H1 (cell line): ENCODE data around the gene MAPK14. TPM values are rescaled to one million over a fixed set of nuclear protein-coding genes. Genes with fewer than 3 reads are reported as not detected.

Experiments used
- CTCF ChIA-PET: fragments of 300-600 bp; sonication (Branson Sonifier 250); formaldehyde crosslinking; loops from one replicate; lab custom pipeline; 2021; ENCODE audit not compliant: partially characterized antibody; lab: Charles Lee
- POLR2A ChIA-PET: fragments of 300-600 bp; sonication (Branson Sonifier 250); formaldehyde crosslinking; loops from one replicate; lab custom pipeline; 2021; ENCODE audit warnings: inconsistent platforms; ENCODE audit not compliant: partially characterized antibody; lab: Charles Lee
- DNase-seq, 2 experiments: peaks; one replicate each; pipeline versions ENCODE4 v3.0.0 to v3.0.0-alpha.2; 2010 to 2022; ENCODE audit warnings: low spot score in 2 of 2, low read depth in 1 of 2, mixed read lengths in 1 of 2
- FAIRE-seq: peaks from 2 replicates; lab custom pipeline; 2011; peaks lifted over from hg19 to GRCh38; lab: Jason Lieb, UNC
- H2AFZ ChIP-seq: 2 replicates; pipeline ENCODE4 v1.8.1; 2012; ENCODE audit warnings: low read length, inconsistent platforms
- H2AK5ac ChIP-seq: 2 replicates; pipeline ENCODE4 v1.6.1; 2013; ENCODE audit warnings: low read depth, low read length
- H2BK120ac ChIP-seq: replicated peaks from 2 replicates; pipeline ENCODE3; 2013; ENCODE audit warnings: low read depth, low read length, inconsistent platforms
- H2BK12ac ChIP-seq: 2 replicates; pipeline ENCODE4 v1.6.1; 2013; ENCODE audit warnings: low read depth, low read length
- H2BK15ac ChIP-seq: 2 replicates; pipeline ENCODE4 v1.6.1; 2013; ENCODE audit warnings: low read length
- H2BK20ac ChIP-seq: 2 replicates; pipeline ENCODE4 v1.6.1; 2013; ENCODE audit warnings: low read length
- H2BK5ac ChIP-seq: 2 replicates; pipeline ENCODE4 v1.6.1; 2013; ENCODE audit warnings: low read depth, low read length
- H3K14ac ChIP-seq: 2 replicates; pipeline ENCODE4 v1.6.1; 2013; ENCODE audit warnings: inconsistent platforms; ENCODE audit not compliant: insufficient read length
- H3K18ac ChIP-seq: 2 replicates; pipeline ENCODE4 v1.6.1; 2013; ENCODE audit warnings: low read length; ENCODE audit errors: extremely low read depth
- H3K23ac ChIP-seq: 2 replicates; pipeline ENCODE4 v1.6.1; 2013; ENCODE audit warnings: inconsistent platforms; ENCODE audit not compliant: insufficient read length
- H3K23me2 ChIP-seq: 2 replicates; pipeline ENCODE4 v1.6.1; 2013; ENCODE audit warnings: low read depth, low read length
- H3K27ac ChIP-seq: 2 replicates; pipeline ENCODE4 v1.6.1; 2011; ENCODE audit warnings: low read depth, low read length, inconsistent platforms
- H3K27me3 ChIP-seq, 4 experiments: replicated peaks in 1 of 4; 1 replicate in 1 of 4; 2 replicates in 3 of 4; pipeline versions ENCODE4 v1.6.1 to v1.8.1; 2011 to 2013; ENCODE audit warnings: low read length in 3 of 4, mild to moderate bottlenecking in 3 of 4, inconsistent platforms in 2 of 4, mixed read lengths in 2 of 4, moderate library complexity in 1 of 4; ENCODE audit not compliant: control insufficient read depth in 3 of 4, insufficient read depth in 3 of 4; ENCODE audit errors: extremely low read depth in 1 of 4
- H3K36me3 ChIP-seq, 4 experiments: 2 replicates each; pipeline versions ENCODE4 v1.6.1 to v1.8.1; 2011 to 2013; ENCODE audit warnings: mild to moderate bottlenecking in 4 of 4, low read length in 3 of 4, moderate library complexity in 2 of 4, control low read depth in 1 of 4, inconsistent platforms in 1 of 4; ENCODE audit not compliant: insufficient read depth in 4 of 4, control insufficient read depth in 2 of 4
- H3K4ac ChIP-seq: replicated peaks from 2 replicates; pipeline ENCODE3; 2013; ENCODE audit warnings: low read length, low read depth, mixed read lengths, inconsistent platforms; ENCODE audit not compliant: insufficient read length
- H3K4me1 ChIP-seq, 4 experiments: replicated peaks in 1 of 4; 1 replicate in 1 of 4; 2 replicates in 3 of 4; pipeline versions ENCODE4 v1.6.1 to v1.8.1; 2011 to 2013; ENCODE audit warnings: low read length in 3 of 4, inconsistent platforms in 2 of 4, mixed read lengths in 1 of 4; ENCODE audit not compliant: insufficient read depth in 4 of 4, control insufficient read depth in 3 of 4
- H3K4me2 ChIP-seq, 2 experiments: 2 replicates each; pipeline versions ENCODE4 v1.6.1 to v1.8.1; 2011 to 2013; ENCODE audit warnings: low read depth in 2 of 2, low read length in 2 of 2, control low read depth in 1 of 2, inconsistent platforms in 1 of 2, mild to moderate bottlenecking in 1 of 2; ENCODE audit not compliant: insufficient read depth in 1 of 2
- H3K4me3 ChIP-seq, 4 experiments: fragments of 200-600, 300-600 bp in 1 of 4; sonication (generic), shearing (Covaris generic), sonication (Bioruptor Twin) in 1 of 4; 2 replicates each; pipeline versions ENCODE4 v1.5.1 to v1.8.1; 2011 to 2016; ENCODE audit warnings: low read length in 4 of 4, low read depth in 3 of 4, control low read depth in 2 of 4, inconsistent platforms in 2 of 4, mild to moderate bottlenecking in 2 of 4, mixed read lengths in 1 of 4, moderate library complexity in 1 of 4; ENCODE audit not compliant: insufficient read depth in 2 of 4; ENCODE audit errors: extremely low read depth in 1 of 4
- H3K56ac ChIP-seq: replicated peaks from 2 replicates; pipeline ENCODE3; 2013; ENCODE audit warnings: low read depth, mild to moderate bottlenecking, mixed read lengths, low read length, inconsistent platforms; ENCODE audit not compliant: insufficient read length
- H3K79me1 ChIP-seq: 2 replicates; pipeline ENCODE4 v1.6.1; 2013; ENCODE audit warnings: low read depth, low read length, control low read depth
- H3K79me2 ChIP-seq, 2 experiments: 2 replicates each; pipeline versions ENCODE4 v1.6.1 to v1.8.1; 2012 to 2013; ENCODE audit warnings: low read length in 2 of 2, mild to moderate bottlenecking in 2 of 2, inconsistent platforms in 1 of 2; ENCODE audit not compliant: insufficient read depth in 2 of 2, control insufficient read depth in 1 of 2
- H3K9ac ChIP-seq, 4 experiments: replicated peaks in 1 of 4; 1 replicate in 1 of 4; 2 replicates in 3 of 4; pipeline versions ENCODE4 v1.6.1 to v1.8.1; 2011 to 2013; ENCODE audit warnings: low read depth in 3 of 4, low read length in 3 of 4, control low read depth in 2 of 4, mild to moderate bottlenecking in 2 of 4, moderate library complexity in 2 of 4, inconsistent platforms in 1 of 4; ENCODE audit errors: extremely low read depth in 1 of 4
- H3K9me3 ChIP-seq, 2 experiments: 2 replicates each; pipeline versions ENCODE4 v1.6.1 to v1.8.1; 2012 to 2013; ENCODE audit warnings: mild to moderate bottlenecking in 2 of 2, moderate library complexity in 2 of 2, control low read depth in 1 of 2, inconsistent platforms in 1 of 2, low read depth in 1 of 2, low read length in 1 of 2, mixed read lengths in 1 of 2; ENCODE audit not compliant: insufficient read depth in 2 of 2
- H4K20me1 ChIP-seq, 2 experiments: replicated peaks in 1 of 2; 2 replicates each; pipeline versions ENCODE3 to v1.8.1; 2011 to 2013; ENCODE audit warnings: inconsistent platforms in 2 of 2, low read length in 2 of 2, mild to moderate bottlenecking in 1 of 2; ENCODE audit not compliant: insufficient read depth in 2 of 2, control insufficient read depth in 1 of 2
- H4K5ac ChIP-seq: 2 replicates; pipeline ENCODE4 v1.6.1; 2013; ENCODE audit warnings: low read length, low read depth, mixed read lengths, inconsistent platforms; ENCODE audit not compliant: insufficient read length
- H4K8ac ChIP-seq: 2 replicates; pipeline ENCODE4 v1.8.0; 2013; ENCODE audit warnings: mild to moderate bottlenecking, moderate library complexity, low read length, inconsistent platforms; ENCODE audit not compliant: insufficient read depth; ENCODE audit errors: extremely low read depth
- H4K91ac ChIP-seq: replicated peaks from 2 replicates; pipeline ENCODE3; 2013; ENCODE audit warnings: low read length, mixed read lengths, inconsistent platforms; ENCODE audit not compliant: insufficient read length
- CBX5 ChIP-seq: fragments of 300-800, 300-1000 bp; sonication (generic); IDR thresholded peaks from 2 replicates; pipeline ENCODE4 v1.7.1; 2016; ENCODE audit warnings: antibody characterized with exemption, low read length, low read depth
- KDM5A ChIP-seq: fragments of 200-600 bp; IDR thresholded peaks from 2 replicates; pipeline ENCODE4 v1.7.1; 2012; ENCODE audit warnings: mild to moderate bottlenecking, low read length, inconsistent platforms, mixed read lengths
- MAX ChIP-seq: IDR thresholded peaks from 2 replicates; pipeline ENCODE4 v1.6.1; 2012; ENCODE audit warnings: inconsistent platforms
- RFX5 ChIP-seq: IDR thresholded peaks from 2 replicates; pipeline ENCODE4 v1.6.1; 2011; ENCODE audit warnings: low read depth, low read length, improper control_type of control experiment, borderline replicate concordance
- SUZ12 ChIP-seq: fragments of 200-600 bp; sonication (generic); IDR thresholded peaks from 2 replicates; pipeline ENCODE4 v1.6.1; 2012; ENCODE audit warnings: mild to moderate bottlenecking, inconsistent platforms, low read length, moderate library complexity, mixed read lengths
- TAF1 ChIP-seq: IDR thresholded peaks from 2 replicates; pipeline ENCODE4 v1.6.1; 2011; ENCODE audit warnings: mild to moderate bottlenecking, low read depth, low read length
- WGBS, 2 experiments: shearing (Covaris generic) in 1 of 2; methylation state at CpG; one replicate each; pipeline versions ENCODE4 v1.1.6 to v1.1.7; 2013 to 2015; ENCODE audit warnings: low lambda C conversion rate in 2 of 2, mixed read lengths in 2 of 2, inconsistent platforms in 1 of 2, low coverage in 1 of 2, missing lambda C conversion rate in 1 of 2; ENCODE audit not compliant: insufficient replicate concordance in 2 of 2, insufficient coverage in 1 of 2, insufficient read length in 1 of 2; ENCODE audit errors: extremely low coverage in 1 of 2, missing lambda C conversion rate in 1 of 2; 5-methylcytosine and 5-hydroxymethylcytosine counted together
- polyA plus RNA-seq, 7 experiments: library from polyadenylated mRNA; depleted of rRNA in 3 of 7; stranded (reverse) in 5 of 7; unstranded in 2 of 7; fragments of >200 nt in 5 of 7; fragments of 200-250 nt in 2 of 7; gene quantifications; 1 replicate in 5 of 7; 2 replicates in 1 of 7; 4 replicates in 1 of 7; pipeline versions ENCODE4 v1.2.1 to v1.2.3, GENCODE V29; 2011 to 2013; ENCODE audit warnings: missing spikeins in 2 of 7, mixed read lengths in 2 of 7
- total RNA-seq: library from RNA; stranded (reverse); fragmentation: NEBNext Ultra II Directional; extraction: Animal tissue kit (Norgen Biotek cat#: 25700); gene quantifications from 2 replicates; pipeline ENCODE4 v1.2.1, GENCODE V29; 2021

Gene MAPK14
- total and polyA plus RNA-seq, 2 of the 8 experiments (the other 6 are each of a cell fraction or from before 2014, with no cell fraction given) = 18.1 to 39.3 TPM

DNA sequence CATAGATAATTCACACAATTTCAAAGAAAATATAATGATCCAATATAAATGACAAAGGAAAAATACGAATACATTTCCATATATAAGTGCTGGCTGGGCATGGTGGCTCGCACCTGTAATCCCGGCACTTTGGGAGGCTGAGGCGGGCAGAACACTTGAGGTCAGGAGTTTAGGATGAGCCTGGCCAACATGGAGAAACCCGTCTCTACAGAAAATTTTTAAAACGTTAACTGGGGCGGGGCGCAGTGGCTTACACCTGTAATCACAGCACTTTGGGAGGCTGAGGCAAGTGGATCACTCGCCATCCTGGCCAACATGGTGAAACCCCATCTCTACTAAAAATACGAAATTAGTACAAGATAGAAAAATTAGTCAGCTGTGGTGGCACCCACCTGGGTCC is 87.8 kb downstream of the MAPK14 start:
- Histone ChIP-seq H3K4me2 (no peak overlapping the region), H3K9ac (no peak overlapping the region), H3K14ac (no peak overlapping the region), H2BK12ac (no peak overlapping the region), H3K4me1 (peaks cover 0 to 6% (median 1%) of the 10 kb centered on the region in 4 experiments; a peak in 4 of 7 replicates), H4K20me1 (peaks cover 0 to 2% of the 10 kb centered on the region in 2 experiments), H2BK5ac (no peak overlapping the region), H2BK120ac (no peak overlapping the region), H3K9me3 (no peaks in the 10 kb centered on the region), H4K8ac (no peak overlapping the region), H3K4me3 (no peak overlapping the region), H3K27ac (no peak overlapping the region), H3K4ac (no peak overlapping the region), H2AFZ (no peak overlapping the region), H3K27me3 (no peaks in the 10 kb centered on the region), H4K5ac (no peak overlapping the region), H3K56ac (no peak overlapping the region), H3K79me1 (no peaks in the 10 kb centered on the region), H3K79me2 (no peaks in the 10 kb centered on the region), H2BK20ac (no peak overlapping the region), H3K18ac (no peak overlapping the region), H2BK15ac (no peak overlapping the region), H4K91ac (no peak overlapping the region), H3K23ac (no peak overlapping the region), H2AK5ac (no peak overlapping the region), H3K23me2 (no peaks in the 10 kb centered on the region), H3K36me3 (no peaks in the 10 kb centered on the region; a peak in 1 of 8 replicates)
- DNase-seq (no peak), FAIRE-seq (no peak)
- 89% methylated on average over 10 of the region's 10 CpGs; no CpG with 5 or more reads in 1 of the 2 experiments for WGBS, 2 experiments
- ChIA-PET POLR2A (no interaction called here), CTCF (interaction anchor here (1.3 to 1.4 kb wide), 2 partner anchors 11 to 23 kb away, joined by 3 to 4 read pairs; no protein-coding TSS in a partner anchor)
- TF ChIP-seq MAX (no peak), RFX5 (no peak), KDM5A (no peak), CBX5 (no peak), TAF1 (no peak), SUZ12 (no peak)
